H9 (cell line): ENCODE results near the gene ATAD1. TPM values are rescaled to one million over a fixed set of nuclear protein-coding genes. Genes with fewer than 3 reads are reported as not detected.
"Not testable (repeated sequence)": the region's sequence is repeated elsewhere in the genome, so short reads cannot be mapped to it uniquely, and the experiment has no call there.

Experiments used
- DNase-seq: peaks from one replicate; pipeline ENCODE4 v3.0.0-alpha.2; 2017
- H2AFZ ChIP-seq: one replicate; pipeline ENCODE4 v1.6.1; 2013; ENCODE audit warnings: mild to moderate bottlenecking, low read length, control low read depth, moderate library complexity
- H2AK5ac ChIP-seq: 2 replicates; pipeline ENCODE4 v1.6.1; 2013; ENCODE audit warnings: low read length, control low read depth, mixed read lengths; ENCODE audit not compliant: insufficient read length
- H2BK120ac ChIP-seq: one replicate; pipeline ENCODE4 v1.6.1; 2013; ENCODE audit warnings: low read depth, mild to moderate bottlenecking, low read length, control low read depth, inconsistent platforms; ENCODE audit not compliant: poor library complexity, severe bottlenecking
- H2BK12ac ChIP-seq: 2 replicates; pipeline ENCODE4 v1.6.1; 2013; ENCODE audit warnings: low read length, control low read depth, mixed read lengths, low read depth; ENCODE audit not compliant: insufficient read length
- H2BK15ac ChIP-seq: 2 replicates; pipeline ENCODE4 v1.6.1; 2013; ENCODE audit warnings: low read depth, low read length, control low read depth
- H2BK20ac ChIP-seq: one replicate; pipeline ENCODE4 v1.6.1; 2013; ENCODE audit warnings: low read depth, mild to moderate bottlenecking, low read length, control low read depth, inconsistent platforms; ENCODE audit not compliant: poor library complexity, severe bottlenecking
- H2BK5ac ChIP-seq: 2 replicates; pipeline ENCODE4 v1.6.1; 2013; ENCODE audit warnings: low read length, control low read depth, mixed read lengths; ENCODE audit not compliant: insufficient read length
- H3K14ac ChIP-seq: 2 replicates; pipeline ENCODE4 v1.6.1; 2013; ENCODE audit warnings: low read length, control low read depth; ENCODE audit not compliant: insufficient read depth
- H3K18ac ChIP-seq: 2 replicates; pipeline ENCODE4 v1.6.1; 2013; ENCODE audit warnings: low read depth, mild to moderate bottlenecking, mixed read lengths, low read length, control low read depth; ENCODE audit not compliant: insufficient read length
- H3K23ac ChIP-seq: 2 replicates; pipeline ENCODE4 v1.6.1; 2013; ENCODE audit warnings: low read length, control low read depth, mixed read lengths, low read depth; ENCODE audit not compliant: insufficient read length
- H3K23me2 ChIP-seq: 2 replicates; pipeline ENCODE4 v1.6.1; 2013; ENCODE audit warnings: low read depth, mild to moderate bottlenecking, mixed read lengths, low read length, control low read depth; ENCODE audit not compliant: insufficient read length, poor library complexity, severe bottlenecking
- H3K27ac ChIP-seq: 2 replicates; pipeline ENCODE4 v1.5.1; 2013; ENCODE audit warnings: low read length, control low read depth, mixed read lengths, low read depth; ENCODE audit not compliant: insufficient read length
- H3K27me3 ChIP-seq: 2 replicates; pipeline ENCODE4 v1.6.1; 2013; ENCODE audit warnings: low read length, control low read depth, inconsistent platforms; ENCODE audit not compliant: insufficient read depth
- H3K4ac ChIP-seq: 2 replicates; pipeline ENCODE4 v1.6.1; 2013; ENCODE audit warnings: low read depth, mild to moderate bottlenecking, control low read depth, inconsistent platforms, low read length, moderate library complexity
- H3K4me1 ChIP-seq: 2 replicates; pipeline ENCODE4 v1.6.1; 2013; ENCODE audit warnings: low read length, control low read depth, inconsistent platforms; ENCODE audit not compliant: insufficient read depth
- H3K4me2 ChIP-seq: 2 replicates; pipeline ENCODE4 v1.6.1; 2013; ENCODE audit warnings: low read length, control low read depth, mixed read lengths; ENCODE audit not compliant: insufficient read length, insufficient read depth
- H3K56ac ChIP-seq: 2 replicates; pipeline ENCODE4 v1.6.1; 2013; ENCODE audit warnings: low read depth, mild to moderate bottlenecking, mixed read lengths, low read length, control low read depth; ENCODE audit not compliant: insufficient read length
- H3K79me1 ChIP-seq: 2 replicates; pipeline ENCODE4 v1.6.1; 2013; ENCODE audit warnings: low read depth, mild to moderate bottlenecking, moderate library complexity, low read length, control low read depth, inconsistent platforms; ENCODE audit not compliant: insufficient read depth, poor library complexity, severe bottlenecking
- H3K79me2 ChIP-seq: 2 replicates; pipeline ENCODE4 v1.6.1; 2013; ENCODE audit warnings: low read length, control low read depth, inconsistent platforms; ENCODE audit not compliant: insufficient read depth
- H3K9ac ChIP-seq: 2 replicates; pipeline ENCODE4 v1.6.1; 2013; ENCODE audit warnings: low read length, control low read depth, mixed read lengths; ENCODE audit not compliant: insufficient read length; ENCODE audit errors: extremely low read depth
- H3K9me3 ChIP-seq: one replicate; pipeline ENCODE4 v1.6.1; 2013; ENCODE audit warnings: low read depth, low read length, inconsistent platforms; ENCODE audit not compliant: control insufficient read depth
- H3T11ph ChIP-seq: one replicate; pipeline ENCODE4 v1.6.1; 2013; ENCODE audit warnings: mild to moderate bottlenecking, low read length, control low read depth, inconsistent platforms
- H4K20me1 ChIP-seq: one replicate; pipeline ENCODE4 v1.6.1; 2013; ENCODE audit not compliant: control insufficient read depth, insufficient read length, insufficient read depth
- H4K5ac ChIP-seq: 2 replicates; pipeline ENCODE4 v1.6.1; 2013; ENCODE audit warnings: low read depth, mild to moderate bottlenecking, mixed read lengths, low read length, control low read depth; ENCODE audit not compliant: insufficient read length
- H4K8ac ChIP-seq: replicated peaks from 2 replicates; pipeline ENCODE4 v1.6.1; 2013; ENCODE audit warnings: low read length, control low read depth, mixed read lengths, low read depth; ENCODE audit not compliant: insufficient read length
- H4K91ac ChIP-seq: 2 replicates; pipeline ENCODE4 v1.6.1; 2013; ENCODE audit warnings: low read depth, mild to moderate bottlenecking, moderate library complexity, mixed read lengths, low read length, control low read depth; ENCODE audit not compliant: insufficient read length
- H3K27ac Mint-ChIP-seq, 3 experiments: 2 replicates in 2 of 3; 3 replicates in 1 of 3; pipeline ENCODE4 v1.8.0; 2020 to 2021; ENCODE audit warnings: mixed read lengths in 3 of 3, mild to moderate bottlenecking in 1 of 3, moderate library complexity in 1 of 3
- H3K27me3 Mint-ChIP-seq: 2 replicates; pipeline ENCODE4 v1.8.0; 2021; ENCODE audit warnings: low read depth, mild to moderate bottlenecking, moderate library complexity, mixed read lengths
- H3K36me3 Mint-ChIP-seq, 3 experiments: 2 replicates in 2 of 3; 3 replicates in 1 of 3; pipeline ENCODE4 v1.8.0; 2020 to 2021; ENCODE audit warnings: low read depth in 3 of 3, mixed read lengths in 3 of 3; ENCODE audit not compliant: insufficient read depth in 1 of 3
- H3K4me1 Mint-ChIP-seq, 2 experiments: 2 replicates each; pipeline ENCODE4 v1.8.0; 2020; ENCODE audit warnings: mixed read lengths in 2 of 2
- H3K4me3 Mint-ChIP-seq, 2 experiments: 2 replicates in 1 of 2; 3 replicates in 1 of 2; pipeline ENCODE4 v1.8.0; 2020 to 2021; ENCODE audit warnings: mild to moderate bottlenecking in 2 of 2, mixed read lengths in 2 of 2, moderate library complexity in 1 of 2
- H3K9me3 Mint-ChIP-seq, 2 experiments: 2 replicates in 1 of 2; 3 replicates in 1 of 2; pipeline ENCODE4 v1.8.0; 2020; ENCODE audit warnings: mild to moderate bottlenecking in 2 of 2, mixed read lengths in 2 of 2, moderate library complexity in 1 of 2
- CTCF ChIP-seq: fragments of 200-600 bp; sonication (generic); conservative IDR thresholded peaks from 3 replicates; pipeline ENCODE4 v1.8.0; 2021; ENCODE audit warnings: antibody characterized with exemption, mild to moderate bottlenecking
- WGBS: extraction: QIAGEN DNeasy Blood & Tissue Kit; methylation state at CpG from one replicate; pipeline ENCODE4 v1.1.7; 2013; ENCODE audit warnings: missing lambda C conversion rate, low lambda C conversion rate, mixed read lengths; ENCODE audit not compliant: insufficient read length; ENCODE audit errors: extremely low coverage; 5-methylcytosine and 5-hydroxymethylcytosine counted together
- total RNA-seq: library from RNA; stranded (reverse); gene quantifications from 2 replicates; pipeline ENCODE4 v1.2.1, GENCODE V29; 2021

Gene ATAD1
- total RNA-seq, 1 experiment from 2014 or later, result 38.7 TPM

- Histone ChIP-seq H4K20me1 (no peaks in the 10 kb centered on the region), H2BK15ac (no peak overlapping the region), H2BK12ac (no peak overlapping the region), H3K79me2 (no peaks in the 10 kb centered on the region), H2AFZ (no peak overlapping the region), H2BK20ac (no peak overlapping the region), H3K79me1 (no peaks in the 10 kb centered on the region), H3T11ph (no peak overlapping the region), H3K56ac (no peak overlapping the region), H4K5ac (no peak overlapping the region), H2BK120ac (no peak overlapping the region), H3K27ac (no peak overlapping the region), H3K4ac (no peak overlapping the region), H3K4me2 (no peak overlapping the region), H3K23me2 (no peaks in the 10 kb centered on the region), H3K23ac (no peak overlapping the region), H3K18ac (no peak overlapping the region), H4K91ac (no peak overlapping the region), H3K9ac (no peak overlapping the region), H2AK5ac (no peak overlapping the region), H3K4me1 (no peaks in the 10 kb centered on the region), H2BK5ac (no peak overlapping the region), H3K27me3 (no peaks in the 10 kb centered on the region), H3K9me3 (no peaks in the 10 kb centered on the region), H3K14ac (no peak overlapping the region; the same call in 1 of the 2 replicates), H4K8ac (no peak overlapping the region)
- no peak for TF ChIP-seq CTCF
- Mint-ChIP-seq H3K4me3 (no peak overlapping the region), H3K36me3 (peaks cover 3 to 21% (median 15%) of the 10 kb centered on the region in 3 experiments), H3K27ac (peak overlapping the region in 2 of 3 experiments; percentile 1 to 92; a peak in 3 of 7 replicates), H3K27me3 (no peaks in the 10 kb centered on the region), H3K9me3 (no peaks in the 10 kb centered on the region), H3K4me1 (peaks cover 27 to 32% of the 10 kb centered on the region in 2 experiments)
- DNase-seq, result no peak
- no CpG with 5 or more reads among the region's 5 CpGs for WGBS
Observed at GRCh38 chr10:87750001-87750671, 67.9 kb downstream of the ATAD1 start.

GRCh38 chr10:87748244-87748643, 69.8 kb downstream of the ATAD1 start:
- not testable (repeated sequence) for DNase-seq, H3T11ph ChIP-seq, H2BK15ac ChIP-seq, H3K27ac Mint-ChIP-seq, H3K9ac ChIP-seq, H2BK20ac ChIP-seq, H2AK5ac ChIP-seq, H2BK120ac ChIP-seq, H3K18ac ChIP-seq, H2AFZ ChIP-seq, H3K9me3 Mint-ChIP-seq, H3K27me3 ChIP-seq, H4K5ac ChIP-seq, H3K79me1 ChIP-seq, H3K9me3 ChIP-seq, H3K23me2 ChIP-seq, H3K27ac ChIP-seq, H3K4me3 Mint-ChIP-seq, H4K20me1 ChIP-seq, H3K23ac ChIP-seq, H3K4me1 ChIP-seq, H3K4ac ChIP-seq, H3K79me2 ChIP-seq, H3K4me2 ChIP-seq, H4K91ac ChIP-seq, H2BK5ac ChIP-seq, H4K8ac ChIP-seq, H3K14ac ChIP-seq, H2BK12ac ChIP-seq, H3K27me3 Mint-ChIP-seq, H3K56ac ChIP-seq
- no CpG with 5 or more reads among the region's 4 CpGs for WGBS
- peaks cover 5 to 20% (median 18%) of the 10 kb centered on the region in 3 experiments for H3K36me3 Mint-ChIP-seq
- peaks cover 33 to 46% of the 10 kb centered on the region in 2 experiments for H3K4me1 Mint-ChIP-seq
